Large intestine (tissue), 3 donors: Measurements from ENCODE around the gene ADK. TPM values are rescaled to one million over a fixed set of nuclear protein-coding genes. Genes with fewer than 3 reads are reported as not detected.
"Not testable (repeated sequence)": the region's sequence is repeated elsewhere in the genome, so short reads cannot be mapped to it uniquely, and the experiment has no call there.

ENCODE experiments used
- DNase-seq, 2 donors: peaks; one replicate each; pipeline versions ENCODE4 v3.0.0 to v3.0.0-alpha.2; 2013
- H3K27ac ChIP-seq: one replicate; pipeline ENCODE4 v1.5.1; 2013; ENCODE audit warnings: low read length
- H3K27me3 ChIP-seq: 2 replicates; pipeline ENCODE4 v1.6.1; 2013; ENCODE audit warnings: low read length; ENCODE audit not compliant: control insufficient read depth, insufficient read depth
- H3K36me3 ChIP-seq: 2 replicates; pipeline ENCODE4 v1.6.1; 2013; ENCODE audit warnings: low read length; ENCODE audit not compliant: control insufficient read depth, insufficient read depth
- H3K4me1 ChIP-seq: one replicate; pipeline ENCODE4 v1.6.1; 2013; ENCODE audit warnings: low read length; ENCODE audit not compliant: control insufficient read depth, insufficient read depth
- H3K4me3 ChIP-seq: one replicate; pipeline ENCODE4 v1.5.1; 2013; ENCODE audit warnings: low read length
- H3K9me3 ChIP-seq: one replicate; pipeline ENCODE4 v1.6.1; 2013; ENCODE audit warnings: mild to moderate bottlenecking, low read depth, low read length, moderate library complexity; ENCODE audit not compliant: control insufficient read depth
- WGBS: methylation state at CpG from one replicate; pipeline ENCODE4 v1.1.5; 2013; ENCODE audit warnings: low lambda C conversion rate; ENCODE audit not compliant: insufficient coverage; 5-methylcytosine and 5-hydroxymethylcytosine counted together
- polyA plus RNA-seq: library from polyadenylated mRNA; unstranded; fragments of 120-200 nt; gene quantifications from one replicate; pipeline ENCODE4 v1.2.1, GENCODE V29; 2013

Gene ADK
- polyA plus RNA-seq, 1 donor = 30.1 TPM

DNA sequence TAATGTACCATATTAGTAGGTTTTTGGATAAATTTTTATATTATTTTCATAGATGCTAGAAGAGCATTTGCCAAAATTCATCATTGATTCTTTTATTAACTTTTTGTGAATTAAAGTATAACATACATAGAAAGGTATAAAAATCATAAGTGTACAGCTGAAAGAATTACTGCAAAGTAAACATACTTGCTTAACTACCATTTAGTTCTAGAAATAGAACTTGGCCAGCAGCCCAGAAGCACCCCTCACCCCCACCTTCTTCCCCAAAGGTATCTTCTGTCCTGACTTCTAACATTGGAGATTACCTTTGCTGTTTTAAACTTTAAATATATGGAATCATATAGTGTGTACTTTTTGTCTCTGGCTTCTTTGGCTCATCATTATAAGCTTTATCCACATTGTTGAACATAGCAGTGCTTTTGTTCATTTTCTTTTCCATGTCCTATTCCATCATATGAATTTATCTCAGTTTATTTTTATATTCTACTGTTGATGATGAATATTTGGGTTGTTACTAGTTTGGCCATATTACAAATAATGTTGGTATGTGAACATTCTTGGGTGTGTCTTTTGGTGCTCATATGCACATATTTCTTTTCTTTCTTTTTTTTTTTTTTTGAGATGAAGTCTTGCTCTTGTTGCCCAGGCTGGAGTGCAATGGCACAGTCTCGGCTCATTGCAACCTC is 142.8 kb downstream of the ADK start:
- no peaks in the 10 kb centered on the region for H3K27me3 ChIP-seq
- H3K4me3 ChIP-seq = no peak overlapping the region
- DNase-seq = no peak
- no peak overlapping the region for H3K27ac ChIP-seq
- H3K4me1 ChIP-seq = no peaks in the 10 kb centered on the region
- no CpG with 5 or more reads among the region's 1 CpG for WGBS
- no peaks in the 10 kb centered on the region for H3K36me3 ChIP-seq
- H3K9me3 ChIP-seq = no peaks in the 10 kb centered on the region

- H3K27me3 ChIP-seq = no peaks in the 10 kb centered on the region
- H3K9me3 ChIP-seq = no peaks in the 10 kb centered on the region
- no CpG with 5 or more reads among the region's 2 CpGs for WGBS
- DNase-seq = no peak
- no peak overlapping the region for H3K27ac ChIP-seq
- no peaks in the 10 kb centered on the region for H3K36me3 ChIP-seq
- H3K4me1 ChIP-seq = no peaks in the 10 kb centered on the region
- H3K4me3 ChIP-seq = no peak overlapping the region
Measured at GRCh38 chr10:74297389-74298080, 146.5 kb downstream of the ADK start.

DNA sequence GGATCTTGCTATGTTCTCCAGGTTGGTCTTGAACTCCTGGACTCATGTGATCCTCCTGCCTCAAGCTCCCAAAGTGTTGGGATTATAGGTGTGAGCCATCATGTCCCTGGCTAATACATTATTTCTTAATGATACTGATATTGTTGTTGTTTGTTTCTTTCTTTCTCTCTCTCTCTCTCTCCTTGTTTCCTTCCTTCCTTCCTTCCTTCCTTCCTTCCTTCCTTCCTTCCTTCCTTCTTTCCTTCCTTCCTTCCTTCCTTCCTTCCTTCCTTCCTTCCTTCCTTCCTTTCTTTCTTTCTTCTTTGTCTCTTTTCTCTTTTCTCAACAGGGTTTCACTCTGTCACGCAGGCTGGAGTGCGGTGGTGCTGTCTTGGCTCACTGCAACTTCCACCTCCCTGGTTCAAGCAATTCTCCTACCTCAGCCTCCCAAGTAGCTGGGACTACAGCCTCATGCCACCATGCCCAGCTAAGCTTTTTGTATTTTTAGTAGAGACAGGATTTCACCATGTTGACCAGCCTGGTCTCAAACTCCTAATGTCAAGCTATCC is 149.1 kb downstream of the ADK start:
- H3K27me3 ChIP-seq, H3K4me1 ChIP-seq, H3K27ac ChIP-seq, H3K4me3 ChIP-seq, H3K9me3 ChIP-seq, DNase-seq, H3K36me3 ChIP-seq: not testable (repeated sequence)
- no CpG with 5 or more reads among the region's 2 CpGs for WGBS

GRCh38 chr10:74300666-74301065 is 149.6 kb downstream of the ADK start:
- Histone ChIP-seq H3K4me3 (no peak overlapping the region), H3K36me3 (no peaks in the 10 kb centered on the region), H3K4me1 (no peaks in the 10 kb centered on the region), H3K27me3 (no peaks in the 10 kb centered on the region), H3K27ac (no peak overlapping the region), H3K9me3 (no peaks in the 10 kb centered on the region)
- WGBS = no CpG with 5 or more reads among the region's 1 CpG
- no peak for DNase-seq

DNA sequence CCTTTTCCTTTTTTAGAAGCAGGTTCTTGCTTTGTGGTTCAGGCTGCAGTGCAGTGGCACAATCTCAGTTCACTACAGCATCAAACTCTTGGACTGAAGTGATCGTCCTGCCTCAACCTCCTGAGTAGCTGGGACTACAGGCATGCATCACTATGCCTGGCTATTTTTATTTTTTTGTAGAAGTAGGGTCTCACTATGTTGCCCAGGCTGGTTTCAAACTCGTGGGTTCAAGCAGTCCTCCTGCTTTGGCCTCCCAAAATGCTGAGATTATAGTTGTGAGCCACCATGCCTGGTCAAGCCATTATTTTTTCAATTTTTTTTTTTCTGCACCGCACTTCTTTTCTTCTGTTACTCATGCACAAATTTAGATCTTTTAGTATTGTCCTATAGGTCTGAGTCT is 154.7 kb downstream of the ADK start:
- WGBS = 92% methylated on average over 1 of the region's 3 CpGs
- H3K4me3 ChIP-seq = no peak overlapping the region

GRCh38 chr10:74306227-74306982 is 155.4 kb downstream of the ADK start:
- H3K4me1 ChIP-seq = no peaks in the 10 kb centered on the region
- H3K9me3 ChIP-seq = no peaks in the 10 kb centered on the region
- no peaks in the 10 kb centered on the region for H3K27me3 ChIP-seq
- no CpG with 5 or more reads among the region's 3 CpGs for WGBS
- no peaks in the 10 kb centered on the region for H3K36me3 ChIP-seq
- no peak overlapping the region for H3K27ac ChIP-seq
- DNase-seq = no peak
- no peak overlapping the region for H3K4me3 ChIP-seq

More for the DNA sequence above, 154.7 kb downstream of the ADK start:
- Histone ChIP-seq H3K4me1 (no peaks in the 10 kb centered on the region), H3K36me3 (no peaks in the 10 kb centered on the region), H3K27ac (no peak overlapping the region), H3K9me3 (no peaks in the 10 kb centered on the region), H3K27me3 (no peaks in the 10 kb centered on the region)
- DNase-seq = no peak

GRCh38 chr10:74307061-74307651 is 156.1 kb downstream of the ADK start:
- Histone ChIP-seq H3K9me3 (no peaks in the 10 kb centered on the region), H3K4me3 (no peak overlapping the region), H3K27me3 (no peaks in the 10 kb centered on the region), H3K4me1 (no peaks in the 10 kb centered on the region), H3K27ac (no peak overlapping the region), H3K36me3 (no peaks in the 10 kb centered on the region)
- no peak for DNase-seq
- WGBS = 86% methylated on average over 1 of the region's 3 CpGs

DNA sequence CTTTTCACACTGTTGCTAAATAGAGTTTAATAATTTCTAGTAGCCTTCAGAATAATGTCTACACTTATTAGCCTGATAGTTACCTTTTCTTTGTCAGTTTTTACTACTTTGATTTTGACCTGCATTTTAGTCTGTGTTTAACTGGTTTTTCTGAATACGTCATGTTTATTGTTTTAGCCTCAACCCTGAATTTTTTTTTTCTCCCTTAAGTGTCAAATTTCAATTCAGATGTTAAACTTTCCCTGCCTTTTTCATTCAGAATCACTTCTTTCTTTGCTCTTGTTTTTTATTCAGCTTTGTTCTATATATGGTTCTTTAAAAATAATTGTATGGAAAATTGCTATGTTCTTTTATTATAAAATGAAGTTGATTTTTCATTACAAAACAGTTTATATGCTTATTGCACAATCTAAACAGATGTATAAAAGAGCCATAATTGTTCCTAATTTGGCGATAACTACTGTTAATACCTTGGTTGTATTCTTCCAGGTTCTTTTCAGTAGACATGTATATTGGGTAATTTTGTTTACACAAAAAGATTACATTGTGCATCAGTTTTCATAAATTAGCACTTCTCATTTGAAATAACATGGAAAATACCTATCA is 159.7 kb downstream of the ADK start:
- Histone ChIP-seq H3K27ac (no peak overlapping the region), H3K4me3 (no peak overlapping the region), H3K27me3 (no peaks in the 10 kb centered on the region), H3K4me1 (no peaks in the 10 kb centered on the region), H3K36me3 (no peaks in the 10 kb centered on the region), H3K9me3 (no peaks in the 10 kb centered on the region)
- DNase-seq = no peak
- WGBS = 100% methylated on average over 2 of the region's 2 CpGs

- no peaks in the 10 kb centered on the region for H3K27me3 ChIP-seq
- no peak overlapping the region for H3K4me3 ChIP-seq
- no peaks in the 10 kb centered on the region for H3K36me3 ChIP-seq
- no peak overlapping the region for H3K27ac ChIP-seq
- no CpG with 5 or more reads among the region's 1 CpG for WGBS
- H3K9me3 ChIP-seq = no peaks in the 10 kb centered on the region
- DNase-seq = no peak
- no peaks in the 10 kb centered on the region for H3K4me1 ChIP-seq
Measured at GRCh38 chr10:74314166-74314565, 163.1 kb downstream of the ADK start.

DNA sequence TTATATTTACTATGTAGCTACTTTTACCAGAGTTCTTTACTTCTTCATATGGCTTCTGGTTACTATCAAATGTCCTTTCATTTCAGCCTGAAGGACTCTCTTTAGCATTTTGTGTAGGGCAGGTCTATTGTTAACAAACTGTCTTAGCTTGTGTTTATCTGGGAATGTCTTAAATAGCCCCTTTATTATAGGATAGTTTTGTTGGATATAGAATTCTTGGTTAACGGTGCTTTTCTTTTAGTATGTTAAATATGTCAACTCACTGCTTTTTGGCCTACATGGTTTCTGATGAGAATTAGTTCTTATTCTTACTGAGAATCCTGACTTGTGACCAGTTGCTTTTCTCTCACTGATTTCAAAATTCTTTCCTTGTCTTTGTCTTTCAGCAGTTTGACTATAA is 169.0 kb downstream of the ADK start:
- WGBS = 100% methylated on average over 1 of the region's 1 CpG
- H3K27ac ChIP-seq = no peak overlapping the region
- DNase-seq = no peak
- H3K27me3 ChIP-seq = no peaks in the 10 kb centered on the region
- H3K9me3 ChIP-seq = peaks cover 7% of the 10 kb centered on the region
- no peak overlapping the region for H3K4me3 ChIP-seq
- H3K4me1 ChIP-seq = no peaks in the 10 kb centered on the region
- H3K36me3 ChIP-seq = no peaks in the 10 kb centered on the region
